GM19099 (cell line): ENCODE data around the gene MRPL12.

Experiments used
- POLR2A ChIP-seq: IDR thresholded peaks from 3 replicates; pipeline ENCODE4 v1.6.1; 2011; ENCODE audit warnings: low read depth; ENCODE audit not compliant: insufficient read length; ENCODE audit errors: extremely low read depth

MRPL12 gene

DNA sequence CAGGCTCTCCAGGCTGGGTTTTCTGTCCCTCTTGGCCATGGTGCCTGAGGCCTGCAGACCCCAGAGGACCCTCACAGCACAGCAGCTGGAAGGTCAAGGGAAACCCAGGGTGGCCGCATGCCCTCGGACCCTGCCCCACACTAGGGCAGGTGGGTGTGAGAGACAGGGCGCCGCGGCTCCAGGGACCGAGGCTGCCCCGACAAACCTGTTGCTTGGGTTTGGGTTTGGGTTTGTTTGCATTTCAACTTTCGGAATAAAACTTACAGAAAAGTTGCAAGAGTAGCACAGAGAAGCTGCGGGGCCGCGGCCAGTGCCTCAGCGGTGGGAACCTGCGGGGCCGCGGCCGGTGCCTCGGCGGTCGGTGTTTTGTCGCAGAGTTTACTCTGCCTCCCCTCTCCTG is 11.6 kb upstream of the MRPL12 start:
- TF ChIP-seq POLR2A, result no peak

DNA sequence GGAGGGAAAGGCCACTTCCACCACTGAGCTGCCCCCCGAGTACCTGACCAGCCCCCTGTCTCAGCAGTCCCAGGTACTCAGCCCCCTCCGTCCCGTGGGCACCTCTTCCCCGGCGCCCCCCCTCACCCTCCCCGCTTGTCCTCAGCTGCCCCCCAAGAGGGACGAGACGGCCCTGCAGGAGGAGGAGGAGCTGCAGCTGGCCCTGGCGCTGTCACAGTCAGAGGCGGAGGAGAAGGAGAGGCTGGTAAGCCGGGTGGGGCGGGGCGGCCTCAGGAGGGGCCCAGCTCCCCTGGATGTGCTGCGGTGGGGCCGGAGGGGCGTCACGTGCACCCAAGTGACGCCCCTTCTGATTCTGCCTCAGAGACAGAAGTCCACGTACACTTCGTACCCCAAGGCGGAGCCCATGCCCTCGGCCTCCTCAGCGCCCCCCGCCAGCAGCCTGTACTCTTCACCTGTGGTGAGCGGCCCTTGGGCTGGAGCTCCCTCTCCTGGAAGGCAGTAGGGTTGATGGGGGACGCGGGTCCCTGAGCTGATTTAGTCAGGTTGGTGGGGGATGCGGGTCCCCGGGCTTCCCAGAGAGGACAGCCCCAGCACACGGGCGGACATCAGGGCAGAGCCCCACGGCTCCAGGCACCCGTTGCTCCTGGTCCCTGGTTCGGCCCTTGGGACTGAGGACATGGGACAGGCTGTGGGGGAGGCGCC is 9.5 kb upstream of the MRPL12 start:
- no peak for TF ChIP-seq POLR2A

DNA sequence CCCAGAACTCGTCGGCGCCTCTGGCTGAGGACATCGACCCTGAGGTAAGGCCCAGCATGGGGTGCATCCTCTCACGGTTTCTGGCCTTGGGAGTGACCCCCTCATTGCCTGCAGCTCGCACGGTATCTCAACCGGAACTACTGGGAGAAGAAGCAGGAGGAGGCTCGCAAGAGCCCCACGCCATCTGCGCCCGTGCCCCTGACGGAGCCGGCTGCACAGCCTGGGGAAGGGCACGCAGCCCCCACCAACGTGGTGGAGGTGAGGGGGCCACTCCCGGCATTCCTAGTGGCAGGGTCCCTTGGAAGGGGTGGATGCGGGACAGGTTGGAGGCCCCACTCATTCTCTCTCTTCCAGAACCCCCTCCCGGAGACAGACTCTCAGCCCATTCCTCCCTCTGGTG is 8.4 kb upstream of the MRPL12 start:
- no peak for TF ChIP-seq POLR2A

GRCh38 chr17:81695211-81695610 is 8.0 kb upstream of the MRPL12 start:
- TF ChIP-seq POLR2A, result no peak

DNA sequence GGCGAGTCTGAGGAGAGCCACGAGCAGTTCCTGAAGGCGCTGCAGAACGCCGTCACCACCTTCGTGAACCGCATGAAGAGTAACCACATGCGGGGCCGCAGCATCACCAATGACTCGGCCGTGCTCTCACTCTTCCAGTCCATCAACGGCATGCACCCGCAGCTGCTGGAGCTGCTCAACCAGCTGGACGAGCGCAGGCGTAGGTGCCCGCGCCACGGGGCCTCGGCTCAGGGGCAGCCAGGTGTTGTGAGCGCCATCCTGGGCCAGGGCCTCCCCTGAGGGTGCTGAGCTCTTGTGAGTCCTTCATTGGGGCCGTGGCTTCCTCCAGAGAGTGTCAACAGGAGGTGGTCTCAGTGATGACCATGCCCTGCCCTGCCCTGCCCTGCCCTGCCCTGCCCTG is 7.4 kb upstream of the MRPL12 start:
- TF ChIP-seq POLR2A, result no peak

DNA sequence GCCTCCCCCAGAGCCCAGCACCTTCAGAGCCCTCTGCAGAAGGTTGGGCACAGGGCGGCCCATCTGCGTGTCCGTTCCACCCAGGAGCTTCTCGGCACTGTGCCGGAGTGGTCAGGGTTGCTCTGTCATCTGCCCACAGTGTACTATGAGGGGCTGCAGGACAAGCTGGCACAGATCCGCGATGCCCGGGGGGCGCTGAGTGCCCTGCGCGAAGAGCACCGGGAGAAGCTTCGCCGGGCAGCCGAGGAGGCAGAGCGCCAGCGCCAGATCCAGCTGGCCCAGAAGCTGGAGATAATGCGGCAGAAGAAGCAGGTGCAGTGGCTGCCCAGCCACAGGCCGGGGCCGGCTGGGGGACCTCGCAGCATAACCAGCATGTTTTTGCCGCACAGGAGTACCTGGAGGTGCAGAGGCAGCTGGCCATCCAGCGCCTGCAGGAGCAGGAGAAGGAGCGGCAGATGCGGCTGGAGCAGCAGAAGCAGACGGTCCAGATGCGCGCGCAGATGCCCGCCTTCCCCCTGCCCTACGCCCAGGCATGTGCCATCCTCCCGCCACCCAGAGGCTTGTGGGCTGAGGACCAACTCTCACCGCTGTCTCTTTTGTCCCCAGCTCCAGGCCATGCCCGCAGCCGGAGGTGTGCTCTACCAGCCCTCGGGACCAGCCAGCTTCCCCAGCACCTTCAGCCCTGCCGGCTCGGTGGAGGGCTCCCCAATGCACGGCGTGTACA is 6.8 kb upstream of the MRPL12 start:
- no peak for TF ChIP-seq POLR2A

DNA sequence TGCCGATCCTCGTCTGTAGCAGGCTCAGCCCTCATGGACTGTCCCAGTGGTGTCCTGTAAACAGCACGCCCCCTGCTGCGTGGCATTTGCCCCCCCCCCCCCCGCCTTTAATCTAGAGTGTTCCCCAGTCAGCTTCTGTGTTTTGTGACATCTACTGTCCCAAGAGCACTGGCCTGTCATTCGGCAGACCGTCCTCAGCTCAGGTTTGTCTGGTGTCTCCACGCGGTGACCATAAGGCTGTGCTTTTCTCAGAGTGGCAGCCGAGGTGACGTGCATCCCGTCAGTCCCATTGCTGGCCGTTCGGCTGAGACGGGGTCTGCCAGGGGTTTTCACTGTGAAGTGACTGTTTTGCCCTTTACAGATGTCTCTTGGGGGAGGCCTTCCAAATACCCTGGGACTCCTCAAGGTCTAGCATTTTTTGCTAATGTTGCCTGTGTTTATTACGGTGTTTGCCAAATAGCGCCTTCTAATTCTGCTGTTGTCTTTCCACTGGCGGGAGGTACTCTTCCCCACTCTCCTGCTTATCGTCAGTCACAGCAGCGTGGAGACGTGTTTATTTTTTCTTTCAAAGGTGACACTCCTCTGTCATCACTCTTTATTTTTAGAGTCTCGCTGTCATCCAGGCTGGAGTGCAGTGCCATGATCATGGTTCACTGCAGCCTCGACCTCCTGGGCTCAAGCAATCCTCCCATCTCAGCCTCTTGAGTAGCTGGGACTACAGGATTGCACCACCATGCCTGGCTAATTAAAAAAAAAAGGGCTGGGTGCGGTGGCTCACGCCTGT is 5.7 kb upstream of the MRPL12 start:
- no peak for TF ChIP-seq POLR2A

- no peak for TF ChIP-seq POLR2A
Observed at GRCh38 chr17:81700353-81701287, 2.5 kb upstream of the MRPL12 start.

GRCh38 chr17:81701288-81702071 is 1.7 kb upstream of the MRPL12 start:
- no peak for TF ChIP-seq POLR2A

- TF ChIP-seq POLR2A, result no peak
Observed at GRCh38 chr17:81703747-81704654, 834 bp downstream of the MRPL12 start.

GRCh38 chr17:81705518-81706231 is 2.5 kb downstream of the MRPL12 start:
- TF ChIP-seq POLR2A, result no peak

- TF ChIP-seq POLR2A, result no peak
Observed at GRCh38 chr17:81706232-81706611, 3.1 kb downstream of the MRPL12 start.

DNA sequence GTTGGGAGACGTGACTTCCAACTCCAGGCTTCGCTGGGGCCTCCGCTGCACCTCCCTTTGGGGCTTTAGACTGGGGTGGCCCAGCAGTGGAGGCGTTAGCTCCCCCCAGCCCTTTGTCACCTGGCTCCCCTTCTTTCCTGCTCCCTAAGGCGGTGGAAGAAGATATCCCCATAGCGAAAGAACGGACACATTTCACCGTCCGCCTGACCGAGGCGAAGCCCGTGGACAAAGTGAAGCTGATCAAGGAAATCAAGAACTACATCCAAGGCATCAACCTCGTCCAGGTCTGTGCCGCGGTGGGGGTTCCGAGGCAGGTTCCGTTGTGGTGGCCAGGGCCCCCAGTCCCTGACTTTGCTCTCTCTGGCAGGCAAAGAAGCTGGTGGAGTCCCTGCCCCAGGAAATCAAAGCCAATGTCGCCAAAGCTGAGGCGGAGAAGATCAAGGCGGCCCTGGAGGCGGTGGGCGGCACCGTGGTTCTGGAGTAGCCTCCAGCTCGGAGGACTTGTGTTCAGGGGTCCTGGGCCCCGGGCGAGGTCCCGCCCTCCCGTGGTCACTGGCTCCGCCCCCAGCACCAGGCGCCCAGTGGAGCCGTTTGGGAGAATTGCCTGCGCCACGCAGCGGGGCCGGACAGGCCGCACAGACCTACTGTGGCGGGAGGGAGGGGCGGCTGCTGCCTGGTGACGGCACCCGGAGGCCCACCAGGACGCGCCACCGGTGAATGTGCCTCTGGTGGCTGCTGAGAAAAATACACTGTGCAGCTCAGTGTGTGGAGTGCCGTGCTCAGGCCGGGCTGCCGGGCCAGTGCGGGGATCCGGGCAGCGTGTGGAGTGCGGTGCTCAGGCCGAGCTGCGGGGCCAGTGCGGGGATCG is 3.8 kb downstream of the MRPL12 start:
- TF ChIP-seq POLR2A, result no peak
